Gastroesophageal sphincter (tissue), 4 donors: Measurements from ENCODE around the gene MIB2. TPM values are rescaled to one million over a fixed set of nuclear protein-coding genes. Genes with fewer than 3 reads are reported as not detected.

Experiments
- ATAC-seq: fragments of 150-250 bp; one replicate; pipeline ENCODE4 v1.9.1; 2016; ENCODE audit warnings: mild to moderate bottlenecking, moderate library complexity
- H3K27ac ChIP-seq, 4 donors: fragments of 200-600 bp; sonication (generic) in 3 of 4; 1 replicate in 3 of 4; 2 replicates in 1 of 4; pipeline ENCODE4 v1.5.1; 2016 to 2019
- H3K27me3 ChIP-seq: fragments of 200-600 bp; sonication (generic); one replicate; pipeline ENCODE4 v1.5.1; 2019
- H3K36me3 ChIP-seq, 2 donors: fragments of 200-600 bp; sonication (generic); one replicate each; pipeline ENCODE4 v1.5.1; 2019; ENCODE audit warnings: control low read depth in 1 of 2
- H3K4me1 ChIP-seq, 3 donors: fragments of 200-600 bp; sonication (generic); 1 replicate in 2 of 3; 2 replicates in 1 of 3; pipeline ENCODE4 v1.5.1; 2016 to 2019; ENCODE audit warnings: control low read depth in 2 of 3
- H3K4me3 ChIP-seq, 2 donors: fragments of 200-600 bp; sonication (generic); one replicate each; pipeline ENCODE4 v1.5.1; 2019; ENCODE audit warnings: mild to moderate bottlenecking in 1 of 2, moderate library complexity in 1 of 2
- H3K9me3 ChIP-seq, 3 donors: fragments of 200-600 bp; sonication (generic); one replicate each; pipeline ENCODE4 v1.5.1; 2017 to 2019; ENCODE audit warnings: control low read depth in 2 of 3
- CTCF ChIP-seq, 4 experiments: fragments of 200-600 bp in 2 of 4; fragments of 450-650 bp in 2 of 4; sonication (generic) in 1 of 4; IDR thresholded peaks; one replicate each; pipeline ENCODE4 v1.5.1; 2017 to 2019; ENCODE audit warnings: antibody characterized with exemption in 4 of 4, mild to moderate bottlenecking in 2 of 4, moderate library complexity in 2 of 4
- EP300 ChIP-seq: sonication (generic); formaldehyde crosslinking; IDR thresholded peaks from one replicate; pipeline ENCODE4 v1.6.1; 2017; ENCODE audit warnings: antibody characterized with exemption, mild to moderate bottlenecking
- POLR2A ChIP-seq, 2 donors: fragments of 450-650 bp; IDR thresholded peaks; one replicate each; pipeline ENCODE4 v1.6.1; 2017; ENCODE audit warnings: antibody characterized with exemption in 2 of 2, mild to moderate bottlenecking in 2 of 2, moderate library complexity in 1 of 2
- POLR2AphosphoS5 ChIP-seq: sonication (generic); formaldehyde crosslinking; IDR thresholded peaks from one replicate; pipeline ENCODE4 v1.6.1; 2017; ENCODE audit warnings: antibody characterized with exemption
- WGBS, 2 donors: methylation state at CpG; one replicate each; pipeline ENCODE4 v1.1.5; 2018; ENCODE audit warnings: low coverage in 1 of 2; 5-methylcytosine and 5-hydroxymethylcytosine counted together
- total RNA-seq, 4 donors: library from RNA; depleted of rRNA; stranded (reverse); fragments of >200 nt; gene quantifications; one replicate each; pipeline ENCODE4 v1.1.0, GENCODE V29; 2016

The MIB2 gene
- total RNA-seq, 4 donors from 2014 or later, result 51.4 to 85.3 (median 69.3) TPM

DNA sequence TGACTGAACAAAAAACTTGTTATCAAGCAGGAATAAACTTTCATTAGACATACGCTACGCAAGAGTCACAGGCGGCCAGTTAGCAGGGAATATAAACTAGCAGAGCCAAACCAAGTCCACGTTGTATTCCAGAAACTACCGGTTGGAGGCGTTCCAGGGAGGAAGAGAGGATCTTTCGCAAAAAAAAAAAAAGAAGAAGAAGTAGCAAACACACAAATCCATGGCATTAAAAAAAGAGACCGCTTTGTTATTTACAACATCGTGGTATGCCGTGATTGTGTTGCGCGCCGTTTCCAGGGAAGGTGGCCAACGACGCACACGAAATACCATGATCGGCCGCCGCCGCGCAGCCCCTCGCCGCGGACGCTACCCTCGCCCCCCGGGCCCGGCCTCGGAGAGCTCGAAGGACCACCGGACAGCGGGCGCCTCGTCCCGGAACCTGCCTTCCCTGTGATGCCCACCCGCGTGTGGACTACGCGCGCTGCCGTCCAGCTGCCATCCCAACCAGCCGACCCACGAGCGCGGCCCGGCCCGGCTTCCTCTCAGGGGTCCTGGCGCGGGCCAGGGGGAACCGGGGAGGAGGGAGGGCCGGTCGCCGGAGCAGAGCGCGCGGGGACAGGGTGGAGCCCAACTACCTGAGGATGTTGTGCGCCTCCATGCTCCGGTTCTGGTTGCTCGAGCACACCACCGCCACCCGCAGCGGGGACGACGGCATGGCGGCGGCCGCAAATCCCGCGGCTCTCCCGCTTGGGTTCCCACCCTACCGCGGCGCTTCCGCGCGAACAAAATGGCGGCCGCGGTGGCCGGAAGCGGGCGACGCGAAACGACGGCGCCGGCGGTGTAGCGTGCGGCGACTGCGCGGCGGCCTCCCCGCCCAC is 41.2 kb upstream of the MIB2 start:
- Histone ChIP-seq H3K9me3 (no peaks in the 10 kb centered on the region), H3K27ac (peak overlapping the region; percentile 98 to 100 (median 99)), H3K36me3 (peaks cover 0 to 31% of the 10 kb centered on the region in 2 donors), H3K27me3 (no peaks in the 10 kb centered on the region), H3K4me3 (peak overlapping the region; percentile 79 to 99), H3K4me1 (peaks cover 0 to 59% (median 15%) of the 10 kb centered on the region in 3 donors)
- TF ChIP-seq CTCF (IDR thresholded peaks at IDR 0.05) (peak in 1 of 4 experiments; percentile 2), POLR2AphosphoS5 (peak; percentile 12), POLR2A (IDR thresholded peaks at IDR 0.05) (no peak), EP300 (no peak)
- WGBS, 2 donors, result 0% methylated on average over 15 to 32 of the region's 96 CpGs
- ATAC-seq, result peak; percentile 89

DNA sequence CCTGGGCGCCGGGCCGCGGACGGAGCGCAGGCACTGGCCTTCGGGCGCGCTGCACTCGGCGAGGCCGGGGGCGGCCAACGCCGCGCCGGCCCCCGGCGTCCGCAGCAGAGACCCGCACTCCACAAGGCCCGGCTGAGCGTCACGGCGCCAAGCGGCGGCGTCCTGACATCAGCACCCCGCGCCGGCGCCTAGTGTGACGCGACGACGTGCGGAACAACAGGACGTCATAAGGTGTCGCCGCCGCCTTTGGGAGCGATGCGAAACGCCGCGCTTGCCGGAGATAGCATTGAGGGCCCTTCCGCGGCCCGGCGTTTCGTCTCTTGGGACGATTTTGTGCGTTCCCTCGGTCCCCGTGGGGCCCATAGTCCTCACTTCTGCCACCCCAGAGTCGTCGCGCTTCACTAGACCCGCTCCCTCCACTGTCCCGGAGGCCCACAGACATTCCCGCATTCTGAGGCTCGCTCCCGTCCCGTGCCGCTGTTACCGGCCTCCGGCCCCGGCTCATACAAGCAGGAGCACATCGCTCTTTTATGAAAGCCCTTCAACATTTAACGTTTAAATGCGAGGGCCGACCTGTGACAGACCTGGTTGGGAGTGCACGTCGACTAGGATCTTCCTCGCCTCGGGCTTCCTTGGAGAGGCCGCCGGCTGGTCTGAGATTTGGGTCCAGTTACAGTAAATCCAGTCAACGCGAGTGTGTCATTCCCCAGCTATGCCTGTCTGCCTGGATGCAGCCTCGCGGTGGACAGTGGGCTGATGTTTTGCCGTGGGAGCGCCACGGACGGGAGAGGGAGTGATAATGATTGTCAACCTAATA is 40.4 kb upstream of the MIB2 start, which contains the start of gene SSU72:
TSS of gene SSU72 (minus strand) at position 143 of the 817 bp plus-strand sequence. CDS start 306 bp downstream, outside the sequence.
- TF ChIP-seq POLR2A (IDR thresholded peaks at IDR 0.05), result peak; percentile 97
- no peak for TF ChIP-seq CTCF (IDR thresholded peaks at IDR 0.05)
- peak; percentile 99 for TF ChIP-seq POLR2AphosphoS5
- TF ChIP-seq EP300, result no peak
- no peaks in the 10 kb centered on the region for H3K27me3 ChIP-seq
- H3K4me1 ChIP-seq, result peaks cover 0 to 50% (median 15%) of the 10 kb centered on the region in 3 donors
- 0% methylated on average over 4 to 6 of the region's 87 CpGs for WGBS, 2 donors
- peak within 1 kb of the TSS; percentile 98 to 100 (median 99) for H3K27ac ChIP-seq
- peak within 1 kb of the TSS; percentile 79 to 99 for H3K4me3 ChIP-seq
- peaks cover 0 to 23% of the 10 kb centered on the region in 2 donors for H3K36me3 ChIP-seq
- ATAC-seq, result peak; percentile 97
- no peaks in the 10 kb centered on the region for H3K9me3 ChIP-seq

GRCh38 chr1:1577367-1578011 is 37.8 kb upstream of the MIB2 start:
- peaks cover 0 to 2% of the 10 kb centered on the region in 2 donors for H3K36me3 ChIP-seq
- no peak for ATAC-seq
- H3K9me3 ChIP-seq, result no peaks in the 10 kb centered on the region
- 30% methylated on average over 6 of the region's 10 CpGs; no CpG with 5 or more reads in 1 of the 2 donors for WGBS, 2 donors
- no peak for TF ChIP-seq CTCF (IDR thresholded peaks at IDR 0.05)
- no peak for TF ChIP-seq EP300
- TF ChIP-seq POLR2A (IDR thresholded peaks at IDR 0.05), result no peak
- no peak for TF ChIP-seq POLR2AphosphoS5
- no peak overlapping the region for H3K27ac ChIP-seq
- H3K4me1 ChIP-seq, result peaks cover 0 to 25% (median 10%) of the 10 kb centered on the region in 3 donors
- no peak overlapping the region for H3K4me3 ChIP-seq
- H3K27me3 ChIP-seq, result peaks cover 14% of the 10 kb centered on the region

DNA sequence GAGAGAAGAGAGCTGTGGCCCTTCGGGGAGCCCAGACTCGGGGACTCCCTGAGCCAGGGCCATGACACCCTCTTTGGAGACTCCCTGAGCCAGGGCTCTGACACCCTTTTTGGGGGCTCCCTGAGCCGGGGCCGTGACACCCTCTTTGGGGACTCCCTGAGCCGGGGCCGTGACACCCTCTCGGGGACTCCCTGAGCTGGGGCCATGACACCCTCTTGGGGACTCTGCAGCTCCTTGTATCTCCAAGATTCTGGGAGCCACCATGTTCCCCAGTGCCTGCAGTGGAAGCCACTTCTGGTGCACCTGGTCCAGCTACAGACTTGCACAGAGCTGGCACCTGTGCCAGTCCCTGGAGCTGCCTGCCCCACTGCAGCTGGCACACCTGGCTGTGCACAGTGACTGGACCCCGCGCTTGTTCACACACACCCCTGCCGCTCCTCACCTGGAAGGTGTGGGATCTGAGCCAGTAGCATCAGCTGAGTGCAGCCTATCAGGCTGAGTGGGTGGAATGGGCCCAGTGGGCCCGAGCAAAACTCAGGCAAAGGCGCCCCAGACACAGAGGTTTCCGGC is 36.8 kb upstream of the MIB2 start:
- no peak for ATAC-seq
- Histone ChIP-seq H3K9me3 (no peaks in the 10 kb centered on the region), H3K27ac (no peak overlapping the region), H3K27me3 (peaks cover 18% of the 10 kb centered on the region), H3K4me1 (peaks cover 0 to 15% (median 8%) of the 10 kb centered on the region in 3 donors), H3K36me3 (no peaks in the 10 kb centered on the region), H3K4me3 (no peak overlapping the region)
- TF ChIP-seq EP300, result no peak
- no peak for TF ChIP-seq POLR2A (IDR thresholded peaks at IDR 0.05)
- TF ChIP-seq CTCF (IDR thresholded peaks at IDR 0.05), result no peak
- no peak for TF ChIP-seq POLR2AphosphoS5
- 64 to 92% methylated on average over 2 to 3 of the region's 13 CpGs for WGBS, 2 donors
